ENCODE results near the gene CD247.

Gene CD247

GRCh38 chr1:167463080-167463479, 55.2 kb downstream of the CD247 start:
- TF ChIP-seq CTCF (IDR thresholded peaks at IDR 0.05; ENCODE audit: borderline replicate concordance, insufficient read depth, low read depth, low read length), result no peak
- no peak overlapping the region for H3K4me3 ChIP-seq (ENCODE audit: low read depth, low read length)

GRCh38 chr1:167462341-167462740, 56.0 kb downstream of the CD247 start:
- TF ChIP-seq CTCF (IDR thresholded peaks at IDR 0.05; ENCODE audit: borderline replicate concordance, insufficient read depth, low read depth, low read length), result no peak
- H3K4me3 ChIP-seq (ENCODE audit: low read depth, low read length), result no peak overlapping the region

- H3K4me3 ChIP-seq (ENCODE audit: low read depth, low read length), result no peak overlapping the region
- no peak for TF ChIP-seq CTCF (IDR thresholded peaks at IDR 0.05; ENCODE audit: borderline replicate concordance, insufficient read depth, low read depth, low read length)
Measured at GRCh38 chr1:167460836-167461235, 57.5 kb downstream of the CD247 start.

GRCh38 chr1:167457936-167458584, 60.3 kb downstream of the CD247 start:
- TF ChIP-seq CTCF (IDR thresholded peaks at IDR 0.05; ENCODE audit: borderline replicate concordance, insufficient read depth, low read depth, low read length), result no peak
- no peak overlapping the region for H3K4me3 ChIP-seq (ENCODE audit: low read depth, low read length)

- no peak overlapping the region for H3K4me3 ChIP-seq (ENCODE audit: low read depth, low read length)
- TF ChIP-seq CTCF (IDR thresholded peaks at IDR 0.05; ENCODE audit: borderline replicate concordance, insufficient read depth, low read depth, low read length), result no peak
Measured at GRCh38 chr1:167456926-167457325, 61.4 kb downstream of the CD247 start.

GRCh38 chr1:167456524-167456923, 61.8 kb downstream of the CD247 start:
- no peak for TF ChIP-seq CTCF (IDR thresholded peaks at IDR 0.05; ENCODE audit: borderline replicate concordance, insufficient read depth, low read depth, low read length)
- no peak overlapping the region for H3K4me3 ChIP-seq (ENCODE audit: low read depth, low read length)

- peak overlapping the region; percentile 60 for H3K4me3 ChIP-seq (ENCODE audit: low read depth, low read length)
- no peak for TF ChIP-seq CTCF (IDR thresholded peaks at IDR 0.05; ENCODE audit: borderline replicate concordance, insufficient read depth, low read depth, low read length)
Measured at GRCh38 chr1:167455786-167456446, 62.4 kb downstream of the CD247 start.

Measured in GM12875 (cell line).